Measurements from ENCODE around the gene TDRKH. TPM values are rescaled to one million over a fixed set of nuclear protein-coding genes. Genes with fewer than 3 reads are reported as not detected.

TDRKH gene, protein sequence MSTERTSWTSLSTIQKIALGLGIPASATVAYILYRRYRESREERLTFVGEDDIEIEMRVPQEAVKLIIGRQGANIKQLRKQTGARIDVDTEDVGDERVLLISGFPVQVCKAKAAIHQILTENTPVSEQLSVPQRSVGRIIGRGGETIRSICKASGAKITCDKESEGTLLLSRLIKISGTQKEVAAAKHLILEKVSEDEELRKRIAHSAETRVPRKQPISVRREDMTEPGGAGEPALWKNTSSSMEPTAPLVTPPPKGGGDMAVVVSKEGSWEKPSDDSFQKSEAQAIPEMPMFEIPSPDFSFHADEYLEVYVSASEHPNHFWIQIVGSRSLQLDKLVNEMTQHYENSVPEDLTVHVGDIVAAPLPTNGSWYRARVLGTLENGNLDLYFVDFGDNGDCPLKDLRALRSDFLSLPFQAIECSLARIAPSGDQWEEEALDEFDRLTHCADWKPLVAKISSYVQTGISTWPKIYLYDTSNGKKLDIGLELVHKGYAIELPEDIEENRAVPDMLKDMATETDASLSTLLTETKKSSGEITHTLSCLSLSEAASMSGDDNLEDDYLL
- 2.5 and 3.2 TPM in 2 replicates for total RNA-seq

DNA sequence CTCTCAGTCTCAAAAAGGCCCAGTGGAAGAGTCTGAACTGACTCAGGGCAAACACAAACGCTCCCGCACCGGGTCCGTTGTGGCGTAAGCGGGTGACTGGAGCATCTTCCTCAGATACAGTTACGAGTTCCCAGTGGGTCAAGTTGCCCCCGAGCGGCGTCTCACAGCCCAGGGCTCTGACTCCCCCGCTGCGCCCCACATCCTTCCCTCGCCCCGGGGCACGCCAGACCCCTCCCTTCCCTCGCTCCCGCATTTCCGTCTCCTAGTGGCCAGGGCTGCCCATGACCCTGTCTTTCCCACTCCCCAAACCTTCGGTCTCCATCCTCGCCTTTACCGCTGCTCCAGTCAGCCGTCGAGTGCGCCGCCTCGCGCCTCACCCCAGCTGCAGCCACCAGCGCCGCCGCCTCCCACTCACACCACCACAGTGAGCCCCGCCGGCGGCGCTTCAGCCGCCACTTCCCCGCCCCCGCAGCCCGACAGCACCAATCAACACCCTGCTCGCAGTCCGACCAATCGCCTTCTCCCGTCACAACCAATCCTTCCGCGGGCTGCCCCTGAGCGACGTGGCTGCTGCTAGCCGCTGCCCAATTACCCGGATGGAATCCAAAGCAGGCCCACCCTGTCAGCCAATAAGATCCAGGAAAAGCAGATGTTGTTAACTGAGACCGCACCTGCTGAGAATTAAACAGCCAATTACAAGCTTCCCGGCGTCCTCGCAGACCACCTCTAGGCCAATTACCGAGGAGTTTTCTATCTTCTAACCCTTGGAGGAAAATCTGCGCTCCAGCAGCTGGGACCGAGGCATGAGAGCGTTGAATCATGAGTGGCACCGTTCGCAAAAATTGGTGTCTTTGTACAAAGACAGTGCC, at the start of gene TDRKH:
Gene TDRKH, minus strand, starts transcription at position 430 of the 869 bp plus-strand sequence. CDS start 7,478 bp downstream, outside the sequence.

DNA sequence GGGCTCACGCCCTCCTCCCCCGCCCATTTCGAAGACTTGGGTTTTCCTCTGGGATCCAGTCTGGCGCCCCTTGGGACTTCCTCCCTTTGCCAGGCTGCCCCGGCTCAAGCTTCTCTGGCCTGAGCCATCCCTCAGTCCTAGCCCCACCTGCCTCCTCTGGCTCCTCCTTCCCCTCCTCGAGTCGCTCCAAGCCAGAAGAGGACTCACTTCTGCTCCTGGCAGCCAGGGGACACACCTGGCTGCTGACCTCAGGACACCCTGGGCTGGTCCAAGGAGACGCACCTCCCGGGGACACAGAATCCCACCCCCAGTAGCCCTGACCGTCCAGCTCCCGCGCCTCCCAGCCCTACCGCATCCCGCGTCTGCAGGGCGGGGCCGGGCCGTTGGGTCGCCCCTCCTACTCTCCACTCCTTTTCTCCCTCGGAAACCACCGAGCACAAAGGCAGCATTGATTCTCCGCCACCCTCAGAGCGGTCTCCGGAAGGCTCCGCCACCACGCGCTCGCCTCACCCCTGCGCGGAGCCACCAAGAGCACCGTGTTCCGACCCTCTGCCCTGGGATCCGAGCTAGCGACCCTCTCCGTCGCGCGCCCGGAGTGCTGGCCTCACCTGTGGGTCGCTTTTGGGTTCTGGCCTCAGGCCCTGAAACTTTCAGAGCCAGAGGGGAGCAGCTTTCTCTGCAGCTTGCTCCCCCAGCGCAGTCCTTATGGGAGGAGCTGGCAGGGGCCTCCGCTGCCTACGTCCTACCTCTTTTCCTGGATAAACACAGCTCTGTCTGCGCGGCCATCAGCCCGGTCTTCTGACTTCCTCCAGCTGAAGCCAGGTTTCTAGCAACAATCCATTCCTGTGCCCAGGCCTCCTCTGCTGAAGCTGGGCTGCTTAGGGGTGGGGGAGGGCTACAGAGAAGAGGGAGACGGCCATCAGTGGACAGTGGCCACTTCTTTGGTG, 49.4 kb upstream of the TDRKH start, which contains the start of gene C2CD4D:
Gene C2CD4D, minus strand, starts transcription at position 364 of the 947 bp plus-strand sequence. CDS start 831 bp downstream, outside the sequence.

DNA sequence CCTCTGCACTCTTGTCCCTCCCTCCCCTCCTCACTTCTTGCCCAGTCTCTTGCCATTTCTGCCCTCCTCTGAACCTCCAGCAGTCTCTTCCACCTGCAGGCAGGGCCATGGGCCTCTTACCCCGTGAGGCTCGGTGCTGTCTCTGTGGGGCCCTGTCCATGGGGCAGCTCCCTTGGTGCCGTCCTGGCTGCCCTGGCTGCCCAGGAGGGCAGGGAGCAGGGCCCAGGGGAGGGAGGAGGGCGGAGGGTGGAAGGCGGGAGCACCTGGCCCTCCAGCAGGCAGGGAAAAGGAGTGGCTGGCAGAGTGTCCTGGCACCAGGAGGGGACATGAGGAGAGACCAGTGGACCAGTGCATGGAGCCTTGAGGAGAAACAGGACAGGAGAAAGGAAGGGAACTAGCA, 41.3 kb upstream of the TDRKH start, which contains the start of gene RORC:
Gene RORC, minus strand, starts transcription at position 198 of the 400 bp plus-strand sequence. Its CDS starts 38 bp downstream, at position 160.

DNA sequence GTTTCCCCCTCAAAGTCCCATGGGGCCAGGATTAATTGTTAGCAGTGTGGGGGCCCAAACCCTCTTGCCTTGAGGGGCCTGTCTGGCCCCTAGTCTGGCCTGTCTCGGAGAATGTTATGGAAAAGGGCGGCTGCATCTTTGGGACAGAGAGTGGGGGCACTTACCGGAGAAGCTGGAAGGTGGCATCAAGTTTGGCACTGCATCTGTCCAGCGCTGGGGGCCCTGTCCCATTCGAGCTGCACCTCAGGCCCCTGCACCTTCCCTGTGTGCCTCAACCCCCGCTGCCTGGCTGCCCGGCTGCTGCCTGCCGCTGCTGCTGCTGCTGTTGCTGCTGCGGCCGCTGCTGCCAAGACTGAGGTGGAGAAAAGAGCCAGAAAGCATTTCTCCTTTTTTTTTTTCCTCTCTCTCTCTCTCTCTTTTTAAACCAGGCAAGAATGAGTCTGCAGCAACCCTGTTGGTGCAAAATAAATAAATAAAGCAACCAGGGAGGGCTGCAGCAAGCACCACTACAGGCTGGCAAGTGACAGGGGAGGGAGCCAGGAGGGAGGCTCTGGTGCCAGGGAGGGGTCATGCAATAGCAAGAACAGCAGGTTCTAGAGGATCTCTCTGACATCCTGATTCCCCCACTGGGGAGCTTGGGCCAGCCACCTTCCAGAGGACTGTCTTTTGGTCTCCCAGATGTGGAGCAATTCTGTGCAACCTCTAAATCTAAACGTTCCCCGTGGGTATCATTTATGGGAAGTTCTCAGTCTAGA, 14.9 kb upstream of the TDRKH start, which contains the start of gene LINGO4:
Gene LINGO4, minus strand, starts transcription at position 354 of the 755 bp plus-strand sequence. CDS start 2,715 bp downstream, outside the sequence.

DNA sequence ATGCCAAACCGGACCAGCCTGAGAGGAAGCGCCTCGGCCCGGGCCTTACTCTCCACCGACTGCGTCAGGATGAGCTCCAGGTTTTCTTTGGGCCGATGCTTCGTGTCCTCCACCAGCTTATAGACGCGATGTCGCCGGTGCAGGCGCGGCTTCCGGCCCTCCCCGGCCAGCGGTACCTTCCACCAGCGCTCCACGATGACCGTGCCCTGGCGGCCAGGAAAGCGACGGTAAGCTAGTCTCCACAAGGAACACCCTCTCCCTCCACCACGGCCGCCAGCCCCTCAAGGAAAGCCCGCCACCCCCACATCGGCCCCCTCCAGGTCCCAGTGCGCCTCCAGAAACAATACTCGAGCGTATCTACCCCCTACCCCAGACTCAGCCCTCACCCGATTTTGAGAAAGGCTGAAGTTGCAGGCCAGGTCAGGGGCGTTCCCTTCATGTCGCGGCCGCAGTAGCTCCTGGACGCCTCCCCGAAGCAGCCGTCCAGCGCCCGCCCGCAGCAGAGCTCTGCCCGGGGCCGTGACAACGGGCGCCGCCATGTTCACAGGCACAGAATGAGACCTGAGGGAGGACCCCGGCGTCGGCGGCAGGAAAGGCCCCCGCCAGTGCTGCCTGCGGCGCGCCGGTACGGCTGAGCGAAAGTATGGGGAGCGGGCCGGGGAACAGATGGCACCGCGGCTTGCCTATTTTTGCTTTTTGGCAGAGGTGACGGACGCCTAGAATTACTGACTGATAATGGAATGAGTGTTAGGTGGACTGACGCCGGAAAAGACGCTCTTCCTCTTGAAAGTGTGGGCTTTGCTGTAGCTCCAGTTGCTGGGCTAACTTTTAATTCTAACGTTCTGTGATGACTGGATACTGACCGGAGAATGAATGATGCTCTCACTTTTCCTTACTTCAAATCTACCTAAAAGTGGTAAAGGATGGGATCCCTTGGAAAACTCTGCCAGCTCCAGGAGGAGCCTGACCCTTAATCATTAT, 27.1 kb downstream of the TDRKH start, which contains the start of gene MRPL9:
Gene MRPL9, minus strand, starts transcription at position 556 of the 981 bp plus-strand sequence. Its CDS starts 17 bp downstream, at position 539.

Small RNA genes lying within 50 kb of the gene (small RNA-seq; reads per million reads assigned to genes)
- gene RNU6-662P, result not detected

Other genes starting within 250 kb of the TDRKH start
- gene SNX27, start 178.4 kb downstream of the TDRKH start, total RNA-seq, result 27.7 and 35.2 TPM in 2 replicates
- not detected in 2 replicates for gene CELF3, start 73.7 kb downstream of the TDRKH start, total RNA-seq
- not detected in 2 replicates for gene RIIAD1, start 69.0 kb downstream of the TDRKH start, total RNA-seq
- gene MRPL9, start 27.0 kb downstream of the TDRKH start, total RNA-seq, result 64.5 and 68.1 TPM in 2 replicates
- not detected in 2 replicates for gene LINGO4, start 14.9 kb upstream of the TDRKH start, total RNA-seq
- gene RORC, start 41.3 kb upstream of the TDRKH start, total RNA-seq, result 0.22 and 0.39 TPM in 2 replicates
- gene C2CD4D, start 49.3 kb upstream of the TDRKH start, total RNA-seq, result not detected in 2 replicates
- gene THEM5, start 63.2 kb upstream of the TDRKH start, total RNA-seq, result not detected in 2 replicates
- gene THEM4, start 119.0 kb upstream of the TDRKH start, total RNA-seq, result 14.6 and 17.6 TPM in 2 replicates
- gene S100A10, start 203.4 kb upstream of the TDRKH start, total RNA-seq, result 553 and 587 TPM in 2 replicates
- 210 and 218 TPM in 2 replicates for gene S100A11, start 246.5 kb upstream of the TDRKH start, total RNA-seq

Data from articular chondrocyte of knee joint (primary cell).